Body of pancreas (tissue), 4 donors: Measurements from ENCODE around the gene MYO15A.

Experiments
- CTCF ChIP-seq, 7 experiments: fragments of 450-650 bp in 4 of 7; fragments of 200-600 bp in 3 of 7; sonication (generic) in 3 of 7; IDR thresholded peaks; one replicate each; pipeline ENCODE4 v1.5.1; 2016 to 2019; ENCODE audit warnings: antibody characterized with exemption in 7 of 7
- POLR2A ChIP-seq, 3 donors: fragments of 450-650 bp; IDR thresholded peaks; one replicate each; pipeline ENCODE4 v1.6.1; 2016; ENCODE audit warnings: antibody characterized with exemption in 3 of 3, mild to moderate bottlenecking in 2 of 3

DNA sequence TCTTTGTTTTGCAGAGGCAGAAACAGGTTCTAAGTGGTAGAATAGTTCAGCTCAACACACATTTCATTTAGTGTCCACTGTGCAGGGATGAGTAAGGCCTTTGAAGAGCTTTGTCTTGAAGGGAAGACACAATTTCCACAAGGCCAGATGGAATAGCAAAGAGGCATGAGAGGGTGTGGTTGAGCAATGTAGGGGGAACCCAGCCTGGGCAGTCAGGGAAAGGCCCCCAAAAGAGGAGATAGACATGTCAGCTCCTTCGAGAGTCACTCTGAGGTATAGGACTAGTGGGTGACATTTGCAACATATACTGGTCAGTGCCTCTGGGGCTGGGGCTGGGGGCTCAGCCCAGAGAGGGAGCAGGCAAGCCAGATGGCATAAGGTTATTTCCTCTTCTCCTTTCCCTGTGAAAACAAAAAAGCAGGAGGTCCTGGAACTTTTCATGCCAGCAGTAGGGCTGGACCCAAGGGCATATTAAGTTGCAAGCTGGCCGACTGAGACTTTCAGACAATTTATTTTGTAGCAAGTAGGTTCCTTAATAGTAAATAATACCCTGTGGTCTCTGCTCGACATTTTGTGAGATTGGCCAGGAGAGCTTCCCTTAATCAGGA lies 82.2 kb downstream of the MYO15A start:
- TF ChIP-seq POLR2A (IDR thresholded peaks at IDR 0.05) = no peak
- no peak for TF ChIP-seq CTCF (IDR thresholded peaks at IDR 0.05)
